Measurements from ENCODE around the gene PCGF3.

GRCh38 chr4:663046-663437 is 42.6 kb upstream of the PCGF3 start:
- TF ChIP-seq CTCF (conservative IDR thresholded peaks at IDR 0.05; ENCODE audit: low read depth, low read length) (no peak), EZH2 (IDR thresholded peaks at IDR 0.05; ENCODE audit: borderline replicate concordance, low read depth, low read length, poor library complexity, severe bottlenecking) (no peak)

All from A673 (cell line).